HuH-7.5 (cell line): ENCODE measurements around the gene FOXO3.
"Not testable (repeated sequence)": the region's sequence is repeated elsewhere in the genome, so short reads cannot be mapped to it uniquely, and the experiment has no call there.

Experiments
- DNase-seq: peaks from one replicate; pipeline ENCODE4 v3.0.0; 2011; ENCODE audit warnings: low spot score

FOXO3 gene

GRCh38 chr6:108630050-108630714 lies 69.5 kb downstream of the FOXO3 start:
- no peak for DNase-seq

- no peak for DNase-seq
Observed at GRCh38 chr6:108632441-108632840, 71.7 kb downstream of the FOXO3 start.

- no peak for DNase-seq
Observed at GRCh38 chr6:108633436-108633835, 72.7 kb downstream of the FOXO3 start.

- no peak for DNase-seq
Observed at GRCh38 chr6:108635505-108636226, 74.9 kb downstream of the FOXO3 start.

GRCh38 chr6:108637963-108638362 lies 77.2 kb downstream of the FOXO3 start:
- DNase-seq: no peak

- no peak for DNase-seq
Observed at GRCh38 chr6:108638993-108639392, 78.3 kb downstream of the FOXO3 start.

GRCh38 chr6:108640104-108640503 lies 79.4 kb downstream of the FOXO3 start:
- DNase-seq: no peak

GRCh38 chr6:108643184-108643583 lies 82.5 kb downstream of the FOXO3 start:
- DNase-seq: no peak

- DNase-seq: no peak
Observed at GRCh38 chr6:108644252-108644651, 83.5 kb downstream of the FOXO3 start.

- no peak for DNase-seq
Observed at GRCh38 chr6:108648191-108648590, 87.5 kb downstream of the FOXO3 start.

GRCh38 chr6:108650325-108650724 lies 89.6 kb downstream of the FOXO3 start:
- no peak for DNase-seq

- no peak for DNase-seq
Observed at GRCh38 chr6:108650781-108651180, 90.1 kb downstream of the FOXO3 start.

GRCh38 chr6:108651340-108652227 lies 90.9 kb downstream of the FOXO3 start:
- DNase-seq: no peak

- no peak for DNase-seq
Observed at GRCh38 chr6:108652375-108652774, 91.7 kb downstream of the FOXO3 start.

GRCh38 chr6:108653949-108654348 lies 93.2 kb downstream of the FOXO3 start:
- DNase-seq: no peak

GRCh38 chr6:108654465-108655106 lies 93.9 kb downstream of the FOXO3 start:
- DNase-seq: no peak

GRCh38 chr6:108655806-108656651 lies 95.3 kb downstream of the FOXO3 start:
- no peak for DNase-seq

GRCh38 chr6:108656836-108657235 lies 96.1 kb downstream of the FOXO3 start:
- DNase-seq: peak; percentile 30

GRCh38 chr6:108658174-108658573 lies 97.5 kb downstream of the FOXO3 start:
- DNase-seq: no peak

GRCh38 chr6:108658785-108659184 lies 98.1 kb downstream of the FOXO3 start:
- not testable (repeated sequence) for DNase-seq

- DNase-seq: no peak
Observed at GRCh38 chr6:108660251-108660650, 99.5 kb downstream of the FOXO3 start.
